ENCODE data around the gene KIF2A. TPM values are rescaled to one million over a fixed set of nuclear protein-coding genes. Genes with fewer than 3 reads are reported as not detected.

The KIF2A gene
- total and polyA plus RNA-seq, 7 donors = 1.4 to 10.6 (median 8.4) TPM

DNA sequence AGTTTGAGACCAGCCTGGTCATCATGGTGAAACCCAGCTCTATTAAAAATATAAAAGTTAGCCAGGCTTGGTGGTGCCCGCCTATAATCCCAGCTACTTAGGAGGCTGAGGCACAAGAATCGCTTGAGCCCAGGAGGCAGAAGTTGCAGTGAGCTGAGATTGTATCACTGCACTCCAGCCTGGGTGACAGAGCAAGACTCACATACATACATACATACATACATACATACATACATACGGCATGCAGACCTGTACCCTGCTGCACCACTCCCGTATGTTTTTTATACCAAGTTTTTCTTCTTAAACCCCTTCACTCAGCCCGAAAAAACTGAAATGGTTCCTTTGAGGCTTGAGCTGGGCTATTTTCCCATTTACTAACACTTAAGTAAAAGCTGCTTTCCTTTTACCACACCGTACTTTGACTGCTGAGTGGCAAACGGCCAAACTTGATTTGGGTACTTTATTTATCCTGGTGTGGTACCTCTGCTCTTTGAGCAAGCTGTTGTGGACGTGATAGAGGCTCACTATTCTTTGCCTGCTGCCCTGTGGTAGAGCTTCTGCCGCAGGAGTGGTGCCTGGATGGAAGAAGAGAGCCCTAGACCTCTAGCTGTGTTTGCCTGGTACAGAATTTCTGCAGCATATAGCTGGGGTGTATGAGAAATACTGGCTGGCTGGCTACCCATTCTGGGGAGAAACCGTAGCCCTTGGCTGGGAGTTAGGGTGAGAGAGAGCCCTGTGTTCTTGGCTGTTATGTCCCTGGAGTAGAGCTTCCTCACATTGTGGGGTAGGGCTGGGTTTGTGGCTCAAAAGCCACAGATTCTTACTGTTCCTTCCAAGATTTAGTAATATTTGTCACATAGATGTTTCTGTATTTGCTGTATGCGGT lies 126.0 kb downstream of the KIF2A start:
- intact Hi-C loops (cut with DNase I) = no loop called here

GRCh38 chr5:62432621-62433064 lies 126.6 kb downstream of the KIF2A start:
- H3K4me1 ChIP-seq = peaks cover 16% of the 10 kb centered on the region
- H3K4me3 ChIP-seq = no peak overlapping the region
- DNase-seq (no peak), ATAC-seq (peak in 3 of 4 donors; percentile 40 to 77 (median 43))
- H3K9me3 ChIP-seq = no peaks in the 10 kb centered on the region
- TF ChIP-seq CTCF (IDR thresholded peaks at IDR 0.05) = no peak
- peak overlapping the region; percentile 11 for H3K27ac ChIP-seq
- 21 to 36% (median 33%) methylated on average over 5 of the region's 5 CpGs for WGBS, 3 donors
- no peaks in the 10 kb centered on the region for H3K27me3 ChIP-seq (ENCODE audit: insufficient read depth in 3 of 3, low read length in 2 of 3)
- intact Hi-C loops (cut with DNase I) = no loop called here
- peaks cover 0 to 7% of the 10 kb centered on the region in 2 donors for H3K36me3 ChIP-seq (ENCODE audit: insufficient read depth in 1 of 2, low read depth in 1 of 2)

More for the DNA sequence above, 126.0 kb downstream of the KIF2A start:
- ATAC-seq (peak in 3 of 4 donors; percentile 46 to 87 (median 73)), DNase-seq (no peak)
- Histone ChIP-seq H3K27ac (peak overlapping the region; percentile 11), H3K4me3 (no peak overlapping the region), H3K36me3 (ENCODE audit: insufficient read depth in 1 of 2, low read depth in 1 of 2) (no peaks in the 10 kb centered on the region), H3K27me3 (ENCODE audit: insufficient read depth in 3 of 3, low read length in 2 of 3) (no peaks in the 10 kb centered on the region), H3K4me1 (peaks cover 16% of the 10 kb centered on the region), H3K9me3 (no peaks in the 10 kb centered on the region)
- WGBS, 3 donors = 38 to 61% (median 49%) methylated on average over 11 of the region's 11 CpGs
- TF ChIP-seq CTCF (IDR thresholded peaks at IDR 0.05) = no peak

Other genes with a start within 250 kb of the KIF2A start
- 10 to 100 TPM in 3 of 4 donors, 1 to 10 TPM in 1; 8.5 to 28.0 (median 21.8) TPM for gene DIMT1, start 97.7 kb downstream of the KIF2A start, total RNA-seq
- gene DIMT1, start 97.7 kb downstream of the KIF2A start, polyA plus RNA-seq = 10 to 100 TPM; 15.9 to 27.5 (median 16.1) TPM
- 10 to 100 TPM; 20.9 to 25.4 (median 22.0) TPM for gene IPO11, start 106.6 kb downstream of the KIF2A start, total RNA-seq
- gene IPO11, start 106.6 kb downstream of the KIF2A start, polyA plus RNA-seq = 10 to 100 TPM in 2 of 3 donors, 1 to 10 TPM in 1; 9.1 to 22.9 (median 17.0) TPM